Thoracic aorta (tissue), 2 donors: ENCODE data around the gene SEL1L3. TPM values are rescaled to one million over a fixed set of nuclear protein-coding genes. Genes with fewer than 3 reads are reported as not detected.

Experiments
- ATAC-seq: fragments of 150-250 bp; one replicate; pipeline ENCODE4 v1.8.0; 2017; ENCODE audit warnings: low read depth; ENCODE audit not compliant: insufficient number of reproducible peaks, low FRiP score
- DNase-seq: peaks from one replicate; pipeline ENCODE4 v3.0.0-alpha.2; 2020; ENCODE audit warnings: low spot score
- H3K27ac ChIP-seq, 2 donors: fragments of 200-600 bp; sonication (generic); 1 replicate in 1 of 2; 2 replicates in 1 of 2; pipeline ENCODE4 v1.5.1; 2016; ENCODE audit warnings: mild to moderate bottlenecking in 2 of 2, moderate library complexity in 2 of 2
- H3K27me3 ChIP-seq: fragments of 200-600 bp; sonication (generic); replicated peaks from 2 replicates; pipeline ENCODE4 v1.6.0; 2016; ENCODE audit warnings: mild to moderate bottlenecking; ENCODE audit not compliant: insufficient read depth
- H3K36me3 ChIP-seq: fragments of 200-600 bp; sonication (generic); one replicate; pipeline ENCODE4 v1.5.1; 2016
- H3K4me1 ChIP-seq, 2 donors: fragments of 200-600 bp; sonication (generic); 1 replicate in 1 of 2; 2 replicates in 1 of 2; pipeline versions ENCODE4 v1.5.1 to v1.6.0; 2016; ENCODE audit warnings: low read depth in 2 of 2, mild to moderate bottlenecking in 1 of 2; ENCODE audit not compliant: control insufficient read depth in 1 of 2
- H3K4me3 ChIP-seq: fragments of 200-600 bp; sonication (generic); 2 replicates; pipeline ENCODE4 v1.5.1; 2016; ENCODE audit warnings: mild to moderate bottlenecking
- H3K9me3 ChIP-seq: fragments of 200-600 bp; sonication (generic); 2 replicates; pipeline ENCODE4 v1.5.1; 2016
- total RNA-seq, 2 donors: library from RNA; depleted of rRNA; stranded (reverse); fragments of >200 nt; gene quantifications; one replicate each; pipeline versions ENCODE4 v1.1.0 to v1.2.3, GENCODE V29; 2016
- TF ChIP-seq, protein P1 (sequence below): fragments of 200-600 bp; sonication (generic); IDR thresholded peaks from one replicate; pipeline ENCODE4 v1.5.1; 2019; ENCODE audit warnings: antibody characterized with exemption

SEL1L3 gene
- total RNA-seq, 2 donors from 2014 or later, result 9.9 to 34.8 TPM

DNA sequence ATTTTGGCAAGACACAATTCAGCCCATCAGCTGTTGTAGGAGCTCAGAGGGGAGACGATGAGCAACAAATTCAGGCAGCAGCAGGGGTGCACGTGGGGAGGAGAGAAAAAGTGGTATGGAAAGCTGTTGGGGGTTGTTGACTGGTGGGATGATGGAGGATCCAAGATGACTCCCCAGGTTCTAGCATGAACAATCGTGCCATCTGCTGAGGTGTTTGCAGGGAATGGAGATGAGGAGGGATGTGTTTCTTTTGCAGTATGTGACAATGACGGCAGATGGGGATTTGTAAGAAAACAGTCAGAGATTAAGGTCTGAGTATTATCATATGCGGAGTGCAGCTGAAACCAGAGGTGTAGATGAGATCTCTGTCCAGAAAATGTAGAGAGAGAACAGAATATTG lies 63.3 kb downstream of the SEL1L3 start:
- DNase-seq (no peak), ATAC-seq (no peak)
- no peaks in the 10 kb centered on the region for H3K27me3 ChIP-seq
- H3K9me3 ChIP-seq, result no peaks in the 10 kb centered on the region
- H3K36me3 ChIP-seq, result no peaks in the 10 kb centered on the region
- no peak overlapping the region for H3K27ac ChIP-seq
- H3K4me1 ChIP-seq, result no peaks in the 10 kb centered on the region
- no peak overlapping the region for H3K4me3 ChIP-seq
- TF ChIP-seq, protein P1, sequence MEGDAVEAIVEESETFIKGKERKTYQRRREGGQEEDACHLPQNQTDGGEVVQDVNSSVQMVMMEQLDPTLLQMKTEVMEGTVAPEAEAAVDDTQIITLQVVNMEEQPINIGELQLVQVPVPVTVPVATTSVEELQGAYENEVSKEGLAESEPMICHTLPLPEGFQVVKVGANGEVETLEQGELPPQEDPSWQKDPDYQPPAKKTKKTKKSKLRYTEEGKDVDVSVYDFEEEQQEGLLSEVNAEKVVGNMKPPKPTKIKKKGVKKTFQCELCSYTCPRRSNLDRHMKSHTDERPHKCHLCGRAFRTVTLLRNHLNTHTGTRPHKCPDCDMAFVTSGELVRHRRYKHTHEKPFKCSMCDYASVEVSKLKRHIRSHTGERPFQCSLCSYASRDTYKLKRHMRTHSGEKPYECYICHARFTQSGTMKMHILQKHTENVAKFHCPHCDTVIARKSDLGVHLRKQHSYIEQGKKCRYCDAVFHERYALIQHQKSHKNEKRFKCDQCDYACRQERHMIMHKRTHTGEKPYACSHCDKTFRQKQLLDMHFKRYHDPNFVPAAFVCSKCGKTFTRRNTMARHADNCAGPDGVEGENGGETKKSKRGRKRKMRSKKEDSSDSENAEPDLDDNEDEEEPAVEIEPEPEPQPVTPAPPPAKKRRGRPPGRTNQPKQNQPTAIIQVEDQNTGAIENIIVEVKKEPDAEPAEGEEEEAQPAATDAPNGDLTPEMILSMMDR, result no peak

DNA sequence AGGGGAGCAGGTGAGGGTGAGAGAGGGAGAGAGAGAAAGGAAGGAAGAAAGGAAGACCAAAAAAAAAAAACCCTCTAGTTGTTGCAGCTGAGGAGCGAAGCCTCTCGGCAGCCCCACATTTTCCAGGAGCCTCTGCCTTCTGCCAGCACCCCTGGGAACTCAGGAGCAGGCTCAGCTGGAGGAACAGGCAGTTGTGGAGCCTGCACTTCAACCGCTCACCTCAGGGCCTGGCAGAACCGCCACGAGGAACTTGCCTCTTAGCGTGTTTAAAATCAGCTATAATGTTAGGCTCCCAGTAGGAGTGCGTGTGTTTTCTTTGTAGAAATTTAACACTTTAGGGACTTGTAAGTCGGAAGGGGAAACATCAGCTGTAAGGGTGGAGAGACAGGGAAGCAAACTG lies 65.7 kb downstream of the SEL1L3 start:
- TF ChIP-seq, protein P1, result no peak
- Histone ChIP-seq H3K36me3 (no peaks in the 10 kb centered on the region), H3K27me3 (no peaks in the 10 kb centered on the region), H3K9me3 (no peaks in the 10 kb centered on the region), H3K4me3 (no peak overlapping the region), H3K4me1 (no peaks in the 10 kb centered on the region), H3K27ac (no peak overlapping the region)
- DNase-seq (no peak), ATAC-seq (no peak)

DNA sequence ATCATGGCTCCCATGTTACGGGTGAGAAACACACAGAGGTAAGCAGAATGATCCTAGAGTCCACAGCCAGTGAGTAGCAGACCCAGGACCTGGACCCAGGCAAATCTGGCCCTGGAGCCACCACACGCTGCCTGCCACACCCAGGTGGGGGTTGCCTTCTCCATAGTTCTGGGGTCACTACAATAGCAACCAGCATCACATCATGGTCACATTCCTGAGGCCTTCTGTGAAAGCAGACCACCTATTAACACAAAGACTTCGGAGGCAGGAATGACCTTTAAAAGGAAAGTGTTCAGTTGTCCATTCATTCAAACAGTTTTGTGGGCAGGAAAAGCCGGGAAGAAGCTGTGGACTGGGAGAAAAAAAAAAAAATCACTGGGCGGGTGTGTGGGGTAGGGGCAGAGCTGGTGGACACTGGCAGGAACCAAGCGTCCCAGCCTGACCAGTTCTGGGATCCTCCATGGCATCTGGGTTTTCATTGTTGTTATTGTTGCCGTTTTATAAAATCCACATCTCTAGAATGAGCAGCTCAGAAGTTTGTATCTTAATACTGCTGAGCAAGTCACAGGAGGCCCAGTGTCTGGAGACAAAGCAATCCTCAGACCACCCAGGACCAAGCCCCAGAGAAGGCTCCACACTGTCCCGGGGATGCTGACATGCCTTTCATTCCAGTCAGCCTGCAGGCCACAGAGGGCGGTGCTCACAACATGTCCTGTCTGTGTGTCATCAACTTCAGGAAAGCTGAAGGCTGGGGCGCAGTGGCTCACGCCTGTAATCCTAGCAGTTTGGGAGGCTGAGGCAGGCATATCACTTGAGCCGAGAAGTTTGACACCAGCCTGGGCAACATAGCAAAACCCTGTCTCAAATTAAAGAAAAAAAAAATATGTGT lies 67.0 kb downstream of the SEL1L3 start:
- Histone ChIP-seq H3K4me3 (no peak overlapping the region), H3K27ac (no peak overlapping the region), H3K36me3 (no peaks in the 10 kb centered on the region), H3K9me3 (no peaks in the 10 kb centered on the region), H3K27me3 (no peaks in the 10 kb centered on the region), H3K4me1 (no peaks in the 10 kb centered on the region)
- DNase-seq (no peak), ATAC-seq (no peak)
- TF ChIP-seq, protein P1, result no peak

DNA sequence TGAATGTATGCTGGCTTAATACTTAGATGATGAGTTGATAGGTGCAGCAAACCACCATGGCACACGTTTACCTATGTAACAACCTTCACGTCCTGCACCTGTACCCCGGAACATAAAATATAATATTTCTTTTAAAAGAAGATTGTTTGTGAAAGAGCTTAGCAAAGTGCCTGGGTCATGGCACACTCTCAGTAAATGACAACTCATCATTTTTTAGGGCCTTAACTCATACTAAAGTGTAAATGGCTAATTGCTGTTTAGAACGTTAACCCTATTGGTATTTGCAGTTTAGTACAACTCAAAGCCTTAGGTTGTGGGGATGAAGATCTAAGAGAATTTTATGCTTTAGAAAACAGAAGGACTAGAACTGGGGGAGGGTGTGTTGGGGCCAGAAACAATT lies 67.7 kb downstream of the SEL1L3 start:
- DNase-seq (no peak), ATAC-seq (no peak)
- no peaks in the 10 kb centered on the region for H3K27me3 ChIP-seq
- TF ChIP-seq, protein P1, result no peak
- no peaks in the 10 kb centered on the region for H3K9me3 ChIP-seq
- H3K36me3 ChIP-seq, result no peaks in the 10 kb centered on the region
- no peak overlapping the region for H3K27ac ChIP-seq
- no peak overlapping the region for H3K4me3 ChIP-seq
- no peaks in the 10 kb centered on the region for H3K4me1 ChIP-seq

DNA sequence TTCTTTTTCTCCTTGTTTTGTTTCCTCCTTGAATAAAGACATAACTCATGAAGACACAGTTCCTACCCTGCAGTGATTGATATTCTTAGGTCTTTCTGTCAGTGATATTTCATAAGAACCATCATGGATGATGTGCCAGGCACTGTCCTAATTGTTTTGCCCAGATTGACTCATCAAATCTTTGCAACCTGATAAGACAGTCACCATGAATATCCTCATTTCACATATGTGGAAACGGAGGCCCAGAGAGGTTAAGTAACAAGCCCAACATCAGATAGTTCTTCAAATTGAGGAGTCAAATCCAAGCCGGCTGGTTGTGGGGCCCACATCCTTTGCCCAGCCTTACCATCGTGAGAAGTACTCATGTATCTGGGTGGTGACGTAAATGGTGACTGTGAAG lies 69.9 kb downstream of the SEL1L3 start:
- DNase-seq (no peak), ATAC-seq (no peak)
- TF ChIP-seq, protein P1, result no peak
- Histone ChIP-seq H3K4me1 (no peaks in the 10 kb centered on the region), H3K27me3 (no peaks in the 10 kb centered on the region), H3K36me3 (no peaks in the 10 kb centered on the region), H3K4me3 (no peak overlapping the region), H3K9me3 (no peaks in the 10 kb centered on the region), H3K27ac (no peak overlapping the region)
